ENCODE results near the gene GRAP.

GRCh38 chr17:18985475-18985874 is 61.3 kb downstream of the GRAP start:
- TF ChIP-seq CTCF (IDR thresholded peaks at IDR 0.05 in 8 of 11, conservative IDR thresholded peaks at IDR 0.05 in 3 of 11) (no peak), POLR2AphosphoS5 (IDR thresholded peaks at IDR 0.05) (no peak), POLR2A (IDR thresholded peaks at IDR 0.05) (no peak)
